Choroid plexus epithelial cell (primary cell): ENCODE measurements around the gene LHFPL2.
"Not testable (repeated sequence)": the region's sequence is repeated elsewhere in the genome, so short reads cannot be mapped to it uniquely, and the experiment has no call there.

Experiments used
- DNase-seq: peaks from one replicate; pipeline ENCODE4 v3.0.0-alpha.2; 2010; ENCODE audit warnings: low read depth
- H3K4me3 ChIP-seq: 2 replicates; pipeline ENCODE4 v1.5.1; 2011; ENCODE audit warnings: low read depth, mild to moderate bottlenecking, control low read depth, low read length, moderate library complexity
- CTCF ChIP-seq: conservative IDR thresholded peaks from 2 replicates; pipeline ENCODE4 v1.5.1; 2011; ENCODE audit warnings: low read depth, mild to moderate bottlenecking, control low read depth, inconsistent platforms, low read length, moderate library complexity

LHFPL2 gene

GRCh38 chr5:78689540-78690252 lies 41.1 kb upstream of the LHFPL2 start:
- no peak overlapping the region for H3K4me3 ChIP-seq
- TF ChIP-seq CTCF = no peak
- DNase-seq = no peak

- DNase-seq, H3K4me3 ChIP-seq: not testable (repeated sequence)
Observed at GRCh38 chr5:78687514-78687913, 38.9 kb upstream of the LHFPL2 start.

- not testable (repeated sequence) for DNase-seq, H3K4me3 ChIP-seq
Observed at GRCh38 chr5:78683905-78684304, 35.3 kb upstream of the LHFPL2 start.

GRCh38 chr5:78679905-78680304 lies 31.3 kb upstream of the LHFPL2 start:
- H3K4me3 ChIP-seq = no peak overlapping the region
- no peak for TF ChIP-seq CTCF
- no peak for DNase-seq

- peak; percentile 97 for DNase-seq
- no peak overlapping the region for H3K4me3 ChIP-seq
- TF ChIP-seq CTCF = peak; percentile 38
Observed at GRCh38 chr5:78677777-78678668, 29.5 kb upstream of the LHFPL2 start.

- no peak overlapping the region for H3K4me3 ChIP-seq
- DNase-seq = no peak
- no peak for TF ChIP-seq CTCF
Observed at GRCh38 chr5:78675956-78676730, 27.6 kb upstream of the LHFPL2 start.

- H3K4me3 ChIP-seq = not testable (repeated sequence)
Observed at GRCh38 chr5:78673827-78674226, 25.3 kb upstream of the LHFPL2 start.

GRCh38 chr5:78672154-78672553 lies 23.6 kb upstream of the LHFPL2 start:
- DNase-seq = no peak
- no peak for TF ChIP-seq CTCF
- H3K4me3 ChIP-seq = no peak overlapping the region

More at GRCh38 chr5:78673827-78674226, 25.3 kb upstream of the LHFPL2 start:
- not testable (repeated sequence) for DNase-seq
